Occipital lobe (tissue), 2 donors: ENCODE measurements around the gene GPC3. TPM values are rescaled to one million over a fixed set of nuclear protein-coding genes. Genes with fewer than 3 reads are reported as not detected.

Source experiments
- DNase-seq: peaks from one replicate; lab custom pipeline; 2025; lab: John Stamatoyannopoulos, UW
- total RNA-seq: library from RNA; depleted of rRNA; stranded (reverse); fragments of >200 nt; gene quantifications from one replicate; pipeline ENCODE4 v1.2.3, GENCODE V29; 2014

GPC3 gene
- total RNA-seq, 1 donor from 2014 or later = 5.3 TPM

- no peak for DNase-seq
Measured at GRCh38 chrX:133849676-133850075, 135.7 kb downstream of the GPC3 start.

- no peak for DNase-seq
Measured at GRCh38 chrX:133847340-133847994, 137.9 kb downstream of the GPC3 start.

GRCh38 chrX:133846311-133846710 is 139.1 kb downstream of the GPC3 start:
- DNase-seq = no peak

DNA sequence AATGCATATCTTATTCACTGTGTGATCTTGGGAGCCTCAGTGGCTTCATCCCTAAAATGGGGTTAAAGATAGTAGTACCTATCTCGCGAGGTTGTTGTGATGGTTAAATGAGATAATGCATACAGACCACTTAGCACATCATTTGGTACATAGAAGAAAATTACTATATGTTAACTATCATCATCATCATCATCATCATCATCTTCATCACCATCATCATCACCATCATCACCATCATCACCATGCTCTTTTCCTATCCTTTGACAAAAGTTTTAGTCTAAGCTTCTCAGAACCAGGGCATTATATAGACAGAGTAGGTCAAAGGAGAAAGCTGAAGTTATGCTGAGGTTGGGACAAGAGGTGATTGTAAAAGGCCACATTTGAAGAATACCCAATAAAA is 145.0 kb downstream of the GPC3 start:
- DNase-seq = no peak

- DNase-seq = no peak
Measured at GRCh38 chrX:133838761-133839676, 146.4 kb downstream of the GPC3 start.

GRCh38 chrX:133837091-133837490 is 148.3 kb downstream of the GPC3 start:
- DNase-seq = no peak

DNA sequence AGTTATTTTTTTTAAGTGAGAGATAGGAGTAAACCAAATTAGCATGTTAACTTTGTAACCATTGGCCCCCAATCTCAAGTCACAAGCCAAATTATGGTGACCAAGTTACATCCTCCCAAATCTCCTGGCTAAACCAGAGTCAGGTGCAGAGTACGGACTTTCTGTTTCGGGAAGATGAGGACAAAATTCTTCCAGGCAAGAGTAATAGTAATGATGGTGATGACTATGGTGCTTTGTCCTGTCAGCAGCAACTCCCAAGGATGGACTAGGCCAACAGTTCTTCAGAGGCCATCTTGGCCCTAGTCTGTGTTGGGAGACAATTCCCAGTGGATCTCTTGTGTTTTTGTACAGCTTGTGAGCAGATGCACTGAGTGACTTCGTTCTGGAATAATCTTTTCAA is 148.8 kb downstream of the GPC3 start:
- no peak for DNase-seq

DNA sequence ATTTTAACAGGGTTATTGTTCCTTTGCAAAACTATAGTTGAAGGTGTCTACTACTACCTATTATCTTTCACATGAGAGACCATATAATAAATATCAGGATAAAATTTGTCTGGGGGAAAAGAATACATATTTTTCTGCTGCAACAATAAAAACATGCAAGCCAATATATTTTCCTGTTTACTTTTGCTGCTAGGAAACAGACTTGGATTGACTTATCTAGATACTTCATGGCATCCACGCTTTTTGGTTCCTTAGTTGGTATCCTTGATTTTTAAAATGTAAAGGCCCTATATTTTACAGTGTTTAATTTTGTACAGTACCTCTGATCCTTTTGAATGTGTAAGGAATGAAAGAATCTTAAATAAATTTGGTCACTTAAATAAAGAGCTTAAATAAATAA is 150.6 kb downstream of the GPC3 start:
- DNase-seq = no peak

GRCh38 chrX:133819546-133819945 is 165.8 kb downstream of the GPC3 start:
- no peak for DNase-seq

DNA sequence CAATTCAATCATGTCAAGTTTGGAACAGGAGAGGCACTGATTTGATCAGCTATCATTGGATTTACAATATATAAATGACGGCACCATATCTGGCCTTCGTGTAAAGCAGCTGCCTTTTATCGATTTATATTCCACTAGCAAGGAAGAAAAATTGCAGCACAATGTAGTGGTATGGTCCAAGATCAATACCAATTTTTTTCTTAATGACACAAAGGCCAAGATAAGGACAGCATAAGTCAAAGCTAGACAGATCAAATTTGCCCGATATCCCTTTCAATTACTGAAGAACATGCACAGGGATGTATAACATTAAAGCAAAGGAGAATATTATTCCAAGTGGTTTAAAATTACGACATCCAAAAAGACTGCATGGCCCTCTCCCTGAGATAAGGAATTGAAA is 167.4 kb downstream of the GPC3 start:
- DNase-seq = no peak

DNA sequence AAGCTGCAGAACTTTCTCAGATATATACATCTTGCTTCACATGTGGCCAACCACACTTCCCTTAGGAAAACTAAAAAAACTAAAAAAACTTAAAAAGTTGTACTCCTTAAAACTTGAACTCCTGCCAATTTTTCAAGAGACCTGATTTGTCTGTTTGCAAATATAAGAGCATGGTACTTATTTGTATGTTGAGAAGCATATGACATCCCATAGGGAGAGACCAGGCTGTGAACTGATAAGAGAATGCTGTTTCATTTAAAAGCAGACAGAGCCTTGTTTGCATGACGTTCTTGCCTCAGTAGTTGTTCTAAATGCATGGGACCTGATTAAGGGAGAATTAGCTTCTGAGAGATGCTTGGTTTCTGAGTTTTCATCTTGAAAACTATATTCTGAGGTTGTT is 169.9 kb downstream of the GPC3 start:
- DNase-seq = no peak

GRCh38 chrX:133813971-133814370 is 171.4 kb downstream of the GPC3 start:
- no peak for DNase-seq

- no peak for DNase-seq
Measured at GRCh38 chrX:133812402-133812801, 173.0 kb downstream of the GPC3 start.

DNA sequence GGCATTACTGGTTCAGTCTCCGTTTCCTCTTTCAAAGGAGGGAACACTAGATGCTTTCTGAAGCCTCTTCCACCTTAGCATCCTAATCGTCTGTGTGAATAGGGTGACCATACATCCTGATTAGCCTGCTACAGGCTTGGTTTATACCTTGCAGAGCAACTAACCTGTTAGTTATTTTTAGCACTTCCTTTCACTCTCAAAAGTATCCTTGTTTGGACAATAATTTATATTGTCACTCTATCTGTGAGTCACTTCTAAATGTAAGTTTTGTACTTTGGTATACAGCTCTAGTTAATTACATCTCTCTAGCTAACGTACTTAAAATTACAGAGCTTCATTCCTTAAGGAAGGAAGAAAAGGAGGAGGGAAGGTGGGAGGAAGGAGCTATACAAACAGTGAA is 174.5 kb downstream of the GPC3 start:
- no peak for DNase-seq

- no peak for DNase-seq
Measured at GRCh38 chrX:133804072-133804471, 181.3 kb downstream of the GPC3 start.

- no peak for DNase-seq
Measured at GRCh38 chrX:133796282-133796681, 189.1 kb downstream of the GPC3 start.

DNA sequence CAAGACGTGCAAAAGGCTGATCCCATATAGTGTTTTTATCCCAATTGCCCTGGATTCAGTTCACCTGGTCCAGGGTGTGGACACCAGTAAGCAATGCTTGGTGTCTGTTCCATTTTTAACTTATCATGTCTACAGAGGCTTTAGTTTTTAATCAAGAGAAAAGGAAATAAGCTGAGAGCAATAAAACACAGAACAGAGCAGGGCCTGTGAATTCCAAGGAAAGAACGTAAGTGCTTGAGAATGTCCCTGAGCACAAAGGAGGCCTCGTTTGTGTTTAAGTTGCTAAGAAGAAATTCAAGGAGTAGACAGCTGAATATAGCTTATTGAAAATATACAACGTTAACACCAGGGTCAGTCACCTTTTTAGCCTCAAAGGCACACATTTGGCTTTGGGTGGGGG is 191.3 kb downstream of the GPC3 start:
- DNase-seq = no peak

GRCh38 chrX:133793626-133794025 is 191.8 kb downstream of the GPC3 start:
- no peak for DNase-seq

- peak; percentile 34 for DNase-seq
Measured at GRCh38 chrX:133792198-133792953, 193.0 kb downstream of the GPC3 start.

DNA sequence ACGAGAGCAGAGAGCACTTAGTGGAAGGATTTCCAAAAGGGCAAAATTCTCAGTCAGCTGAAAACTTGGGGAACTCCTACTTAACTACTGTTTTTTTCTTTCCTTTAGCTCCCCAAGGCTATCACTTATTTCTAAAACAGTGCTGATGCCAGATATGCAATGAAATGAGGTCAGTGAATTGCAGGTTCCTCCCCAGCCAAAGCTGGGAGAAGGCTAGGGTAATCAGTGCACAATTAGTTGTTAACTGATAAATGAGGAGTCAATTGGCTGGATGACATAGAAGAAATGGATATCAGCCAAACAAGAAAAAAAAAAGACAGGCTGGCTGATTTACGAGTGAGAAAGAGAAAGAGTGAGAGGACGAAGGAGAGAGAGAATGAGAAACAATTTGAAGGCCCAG is 195.6 kb downstream of the GPC3 start:
- DNase-seq = no peak

GRCh38 chrX:133786382-133786781 is 199.0 kb downstream of the GPC3 start:
- DNase-seq = no peak

- DNase-seq = no peak
Measured at GRCh38 chrX:133783274-133783673, 202.1 kb downstream of the GPC3 start.
